Caco-2 (cell line): ENCODE results near the gene FBXO28. TPM values are rescaled to one million over a fixed set of nuclear protein-coding genes. Genes with fewer than 3 reads are reported as not detected.

ENCODE experiments used
- BruUV-seq: library from RNA; stranded (reverse); fragments of 400-500 nt; replicated peaks from 2 replicates; lab custom pipeline; 2021; lab: Mats Ljungman, UMichigan
- CTCF ChIA-PET: fragments of 300-600 bp; sonication (Branson Sonifier 250); formaldehyde crosslinking; loops from one replicate; lab custom pipeline; 2022; ENCODE audit warnings: antibody characterized with exemption; lab: Charles Lee
- POLR2A ChIA-PET: fragments of 300-600 bp; sonication (Branson Sonifier 250); formaldehyde crosslinking; loops from one replicate; lab custom pipeline; 2022; ENCODE audit warnings: antibody characterized with exemption; lab: Charles Lee
- DNase-seq, 2 experiments: peaks; one replicate each; pipeline versions ENCODE4 v3.0.0 to v3.0.0-alpha.2; 2020 to 2022
- H3K27me3 ChIP-seq: replicated peaks from 2 replicates; pipeline ENCODE4 v1.6.0; 2011; ENCODE audit warnings: low read length; ENCODE audit not compliant: control insufficient read depth, insufficient read depth
- H3K36me3 ChIP-seq: 2 replicates; pipeline ENCODE4 v1.5.1; 2011; ENCODE audit warnings: low read length; ENCODE audit not compliant: control insufficient read depth, insufficient read depth
- H3K4me1 ChIP-seq: fragments of 250-450 bp; sonication (Bioruptor Pico); 2 replicates; pipeline ENCODE4 v1.5.1; 2020; ENCODE audit warnings: mild to moderate bottlenecking
- H3K4me3 ChIP-seq: 2 replicates; pipeline ENCODE4 v1.5.1; 2011; ENCODE audit warnings: low read depth, mild to moderate bottlenecking, control low read depth, low read length
- H3K9me3 ChIP-seq: fragments of 250-450 bp; sonication (Bioruptor Pico); 2 replicates; pipeline ENCODE4 v1.5.1; 2020; ENCODE audit warnings: mild to moderate bottlenecking, moderate library complexity
- H3K27ac Mint-ChIP-seq: one replicate; pipeline ENCODE4 v1.8.0; 2022; ENCODE audit warnings: mixed read lengths; ENCODE audit not compliant: unreplicated experiment
- H3K27me3 Mint-ChIP-seq: one replicate; pipeline ENCODE4 v1.8.0; 2022; ENCODE audit warnings: mixed read lengths; ENCODE audit not compliant: insufficient read depth, unreplicated experiment
- H3K36me3 Mint-ChIP-seq: one replicate; pipeline ENCODE4 v1.8.0; 2022; ENCODE audit warnings: mild to moderate bottlenecking, mixed read lengths; ENCODE audit not compliant: insufficient read depth, unreplicated experiment
- H3K4me1 Mint-ChIP-seq: one replicate; pipeline ENCODE4 v1.8.0; 2022; ENCODE audit warnings: low read depth, mixed read lengths; ENCODE audit not compliant: unreplicated experiment
- H3K4me3 Mint-ChIP-seq: one replicate; pipeline ENCODE4 v1.8.0; 2022; ENCODE audit warnings: mild to moderate bottlenecking, moderate library complexity, mixed read lengths; ENCODE audit not compliant: unreplicated experiment
- H3K9me3 Mint-ChIP-seq: one replicate; pipeline ENCODE4 v1.8.0; 2022; ENCODE audit warnings: mixed read lengths; ENCODE audit not compliant: unreplicated experiment
- CTCF ChIP-seq, 2 experiments: fragments of 200-600 bp in 1 of 2; IDR thresholded peaks; 1 replicate in 1 of 2; 2 replicates in 1 of 2; pipeline versions ENCODE4 v1.5.1 to v1.8.0; 2011 to 2022; ENCODE audit warnings: antibody characterized with exemption in 1 of 2, control low read depth in 1 of 2, inconsistent platforms in 1 of 2, low read depth in 1 of 2, low read length in 1 of 2, mild to moderate bottlenecking in 1 of 2, moderate library complexity in 1 of 2; ENCODE audit not compliant: insufficient read depth in 1 of 2, severe bottlenecking in 1 of 2, unreplicated experiment in 1 of 2
- intact Hi-C: fragments of 100-400 bp; cut with micrococcal nuclease; formaldehyde crosslinking; loops from one replicate; pipeline ENCODE4 v1.10.0; 2022; ENCODE audit not compliant: unreplicated experiment
- total RNA-seq: library from RNA; stranded (reverse); gene quantifications from 2 replicates; pipeline ENCODE4 v1.2.3, GENCODE V29; 2022

Gene FBXO28
- total RNA-seq, 1 experiment from 2014 or later, result 31.3 TPM

- Histone ChIP-seq H3K4me1 (peaks cover 3% of the 10 kb centered on the region; the same call in 1 of the 2 replicates), H3K36me3 (no peaks in the 10 kb centered on the region; the same call in 1 of the 2 replicates), H3K4me3 (no peak overlapping the region), H3K9me3 (no peaks in the 10 kb centered on the region), H3K27me3 (no peaks in the 10 kb centered on the region)
- peaks cover 61% of the 10 kb centered on the region for H3K36me3 Mint-ChIP-seq
- H3K4me1 Mint-ChIP-seq, result no peaks in the 10 kb centered on the region
- H3K4me3 Mint-ChIP-seq, result no peak overlapping the region
- no peaks in the 10 kb centered on the region for H3K27me3 Mint-ChIP-seq
- H3K27ac Mint-ChIP-seq, result no peak overlapping the region
- CTCF ChIA-PET, result no interaction called here
- intact Hi-C loops, result no loop called here
- POLR2A ChIA-PET, result no interaction called here
- no TSS peak for BruUV-seq
- DNase-seq, result no peak
- H3K9me3 Mint-ChIP-seq, result no peaks in the 10 kb centered on the region
- TF ChIP-seq CTCF (IDR thresholded peaks at IDR 0.05; ENCODE audit: insufficient read depth in 1 of 2, low read depth in 1 of 2, low read length in 1 of 2, severe bottlenecking in 1 of 2, unreplicated experiment in 1 of 2), result no peak
These were observed 19.0 kb downstream of the FBXO28 start for GRCh38 chr1:224132901-224133300.

- DNase-seq, result no peak
- no TSS peak for BruUV-seq
- ChIA-PET POLR2A (no interaction called here), CTCF (no interaction called here)
- Mint-ChIP-seq H3K27me3 (no peaks in the 10 kb centered on the region), H3K36me3 (peaks cover 67% of the 10 kb centered on the region), H3K4me3 (no peak overlapping the region), H3K27ac (no peak overlapping the region), H3K4me1 (no peaks in the 10 kb centered on the region), H3K9me3 (no peaks in the 10 kb centered on the region)
- intact Hi-C loops, result no loop called here
- TF ChIP-seq CTCF (IDR thresholded peaks at IDR 0.05; ENCODE audit: insufficient read depth in 1 of 2, low read depth in 1 of 2, low read length in 1 of 2, severe bottlenecking in 1 of 2, unreplicated experiment in 1 of 2), result no peak
- Histone ChIP-seq H3K9me3 (no peaks in the 10 kb centered on the region), H3K36me3 (no peaks in the 10 kb centered on the region; the same call in 1 of the 2 replicates), H3K4me1 (peaks cover 3% of the 10 kb centered on the region; the same call in 1 of the 2 replicates), H3K27me3 (no peaks in the 10 kb centered on the region), H3K4me3 (no peak overlapping the region)
These were observed 19.9 kb downstream of the FBXO28 start for GRCh38 chr1:224133741-224134299.

- Histone ChIP-seq H3K9me3 (no peaks in the 10 kb centered on the region), H3K4me3 (no peak overlapping the region), H3K27me3 (no peaks in the 10 kb centered on the region), H3K36me3 (no peaks in the 10 kb centered on the region; the same call in 1 of the 2 replicates), H3K4me1 (peaks cover 3% of the 10 kb centered on the region; the same call in 1 of the 2 replicates)
- POLR2A ChIA-PET, result no interaction called here
- TF ChIP-seq CTCF (IDR thresholded peaks at IDR 0.05; ENCODE audit: insufficient read depth in 1 of 2, low read depth in 1 of 2, low read length in 1 of 2, severe bottlenecking in 1 of 2, unreplicated experiment in 1 of 2), result no peak
- no peak overlapping the region for H3K27ac Mint-ChIP-seq
- H3K36me3 Mint-ChIP-seq, result peaks cover 58% of the 10 kb centered on the region
- H3K27me3 Mint-ChIP-seq, result no peaks in the 10 kb centered on the region
- CTCF ChIA-PET, result no interaction called here
- BruUV-seq, result no TSS peak
- no peak overlapping the region for H3K4me3 Mint-ChIP-seq
- no peaks in the 10 kb centered on the region for H3K9me3 Mint-ChIP-seq
- H3K4me1 Mint-ChIP-seq, result no peaks in the 10 kb centered on the region
- intact Hi-C loops, result no loop called here
- DNase-seq, result no peak
These were observed 23.6 kb downstream of the FBXO28 start for GRCh38 chr1:224137518-224137917.
